Vagina (tissue), 2 donors: Measurements from ENCODE around the gene FGF14.

Experiments
- CTCF ChIP-seq, 3 experiments: fragments of 450-650 bp in 2 of 3; fragments of 200-600 bp in 1 of 3; sonication (generic) in 1 of 3; IDR thresholded peaks; one replicate each; pipeline ENCODE4 v1.5.1; 2017 to 2019; ENCODE audit warnings: antibody characterized with exemption in 3 of 3, mild to moderate bottlenecking in 2 of 3, moderate library complexity in 2 of 3
- POLR2A ChIP-seq, 2 donors: fragments of 450-650 bp; IDR thresholded peaks; one replicate each; pipeline ENCODE4 v1.6.1; 2017; ENCODE audit warnings: antibody characterized with exemption in 2 of 2, mild to moderate bottlenecking in 2 of 2, moderate library complexity in 2 of 2

GRCh38 chr13:102401265-102401664 is 583 bp downstream of the FGF14 start:
- TF ChIP-seq CTCF (IDR thresholded peaks at IDR 0.05) (no peak), POLR2A (IDR thresholded peaks at IDR 0.05) (no peak)
